Germinal center (tissue), 1 donor: ENCODE measurements around the gene RPS6KB2.
"Not testable (repeated sequence)": the region's sequence is repeated elsewhere in the genome, so short reads cannot be mapped to it uniquely, and the experiment has no call there.

Experiments used
- DNase-seq: peaks from one replicate; pipeline ENCODE4 v3.0.0; 2012; ENCODE audit warnings: mixed read lengths, low spot score

RPS6KB2 gene

GRCh38 chr11:67466962-67467771 lies 38.9 kb downstream of the RPS6KB2 start:
- no peak for DNase-seq

- DNase-seq, result no peak
Measured at GRCh38 chr11:67468056-67468455, 39.8 kb downstream of the RPS6KB2 start.

- no peak for DNase-seq
Measured at GRCh38 chr11:67468456-67468758, 40.1 kb downstream of the RPS6KB2 start.

GRCh38 chr11:67468759-67469507 lies 40.6 kb downstream of the RPS6KB2 start, which contains the start of gene TMEM134:
TMEM134 (minus strand) TSS chr11:67469251; CDS start chr11:67469192, 59 bp downstream.
- peak; percentile 91 for DNase-seq

DNA sequence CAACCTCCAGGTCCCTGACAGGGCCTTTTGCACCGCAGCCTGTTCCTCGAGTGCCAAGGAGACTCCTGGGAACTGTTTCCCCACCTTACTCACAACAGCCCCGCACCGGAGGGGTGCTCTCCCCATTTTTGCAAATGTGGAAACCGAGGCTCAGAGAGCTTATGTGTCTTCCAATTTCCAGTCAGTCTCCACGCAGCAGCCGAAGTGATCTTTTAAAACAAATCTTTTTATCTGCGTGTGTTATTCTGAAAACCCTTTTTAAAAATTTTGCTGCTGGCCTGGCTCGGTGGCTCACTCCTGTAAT lies 41.2 kb downstream of the RPS6KB2 start:
- no peak for DNase-seq

DNA sequence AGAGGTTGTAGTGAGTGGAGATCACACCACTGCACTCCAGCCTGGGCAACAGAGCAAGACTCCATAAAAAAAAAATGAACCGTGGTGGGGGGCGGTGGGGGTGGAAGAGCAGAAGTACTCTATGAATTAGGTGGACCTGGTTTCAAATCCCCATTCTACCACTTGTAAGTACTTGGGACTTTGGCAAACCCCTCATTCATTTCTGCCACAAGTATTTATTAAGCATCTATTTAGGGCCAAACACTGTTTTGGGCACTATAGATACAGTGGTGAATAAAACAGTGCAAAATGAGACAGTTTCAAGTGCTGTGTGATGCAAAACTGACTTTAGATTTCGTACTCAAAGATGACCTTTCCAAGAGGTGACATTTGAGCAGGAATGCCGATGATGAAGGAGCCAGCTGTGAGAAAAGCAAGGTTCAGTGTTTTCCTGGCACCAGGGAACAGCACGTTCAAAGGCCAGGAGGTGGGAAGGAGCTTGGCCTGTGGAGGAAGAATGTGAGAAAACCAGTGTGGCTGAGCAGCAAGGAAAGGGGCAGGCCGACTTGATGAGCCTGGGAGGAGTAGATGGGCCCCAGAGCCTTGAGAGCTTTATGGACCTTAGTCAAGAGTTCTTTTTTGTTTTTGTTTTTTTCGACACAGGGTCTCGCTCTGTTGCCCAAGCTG lies 42.2 kb downstream of the RPS6KB2 start:
- DNase-seq, result no peak

DNA sequence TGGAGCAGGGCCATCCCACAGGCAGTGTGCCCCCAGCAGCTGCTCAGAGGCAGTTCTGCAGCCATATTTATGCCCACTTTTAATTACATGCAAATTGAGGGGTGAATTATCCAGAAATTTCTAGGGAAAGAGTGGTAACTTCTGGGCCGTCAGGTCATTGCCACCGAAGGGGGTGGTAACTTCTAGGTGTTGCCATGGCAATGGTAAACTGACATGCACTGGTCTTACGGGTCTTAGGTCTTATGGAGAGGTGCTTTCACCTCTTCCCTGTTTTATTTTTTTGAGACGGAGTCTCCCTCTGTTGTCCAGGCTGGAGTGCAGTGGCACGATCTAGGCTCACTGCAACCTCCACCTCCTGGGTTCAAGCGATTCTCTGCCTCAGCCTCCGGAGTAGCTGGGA lies 44.6 kb downstream of the RPS6KB2 start:
- no peak for DNase-seq

DNA sequence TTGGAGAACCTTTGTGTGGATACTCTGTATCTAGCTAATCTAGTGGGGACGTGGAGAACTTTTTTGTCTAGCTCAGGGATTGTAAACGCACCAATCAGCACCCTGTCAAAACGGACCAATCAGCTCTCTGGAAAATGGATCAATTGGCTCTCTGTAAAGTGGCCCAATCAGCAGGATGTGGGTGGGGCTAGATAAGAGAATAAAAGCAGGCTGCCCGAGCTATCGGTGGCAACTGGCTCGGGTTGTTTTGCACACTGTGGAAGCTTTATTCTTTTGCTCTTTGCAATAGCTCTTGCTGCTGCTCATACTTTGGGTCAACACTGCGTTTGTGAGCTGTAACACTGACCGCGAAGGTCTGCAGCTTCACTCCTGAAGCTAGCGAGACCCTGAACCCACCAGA lies 48.4 kb downstream of the RPS6KB2 start:
- not testable (repeated sequence) for DNase-seq

DNA sequence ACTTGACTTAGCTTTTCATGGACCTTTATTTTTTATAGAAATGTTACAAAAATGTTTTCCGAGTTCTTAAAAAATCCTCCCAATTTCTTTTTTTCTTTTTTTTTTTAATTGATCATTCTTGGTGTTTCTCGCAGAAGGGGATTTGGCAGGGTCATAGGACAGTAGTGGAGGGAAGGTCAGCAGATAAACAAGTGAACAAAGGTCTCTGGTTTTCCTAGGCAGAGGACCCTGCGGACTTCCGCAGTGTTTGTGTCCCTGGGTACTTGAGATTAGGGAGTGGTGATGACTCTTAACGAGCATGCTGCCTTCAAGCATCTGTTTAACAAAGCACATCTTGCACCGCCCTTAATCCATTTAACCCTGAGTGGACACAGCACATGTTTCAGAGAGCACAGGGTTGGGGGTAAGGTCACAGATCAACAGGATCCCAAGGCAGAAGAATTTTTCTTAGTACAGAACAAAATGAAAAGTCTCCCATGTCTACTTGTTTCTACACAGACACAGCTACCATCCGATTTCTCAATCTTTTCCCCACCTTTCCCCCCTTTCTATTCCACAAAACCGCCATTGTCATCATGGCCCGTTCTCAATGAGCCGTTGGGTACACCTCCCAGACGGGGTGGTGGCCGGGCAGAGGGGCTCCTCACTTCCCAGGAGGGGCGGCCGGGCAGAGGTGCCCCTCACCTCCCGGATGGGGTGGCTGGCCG lies 49.2 kb downstream of the RPS6KB2 start:
- not testable (repeated sequence) for DNase-seq

- no peak for DNase-seq
Measured at GRCh38 chr11:67482275-67482826, 54.1 kb downstream of the RPS6KB2 start.

- DNase-seq, result peak; percentile 96
Measured at GRCh38 chr11:67482827-67483798, 54.8 kb downstream of the RPS6KB2 start, which contains the start of gene AIP. AIP (plus strand) TSS chr11:67483026; CDS start chr11:67483159, 133 bp downstream.

GRCh38 chr11:67483831-67484665 lies 55.8 kb downstream of the RPS6KB2 start:
- peak; percentile 31 for DNase-seq

DNA sequence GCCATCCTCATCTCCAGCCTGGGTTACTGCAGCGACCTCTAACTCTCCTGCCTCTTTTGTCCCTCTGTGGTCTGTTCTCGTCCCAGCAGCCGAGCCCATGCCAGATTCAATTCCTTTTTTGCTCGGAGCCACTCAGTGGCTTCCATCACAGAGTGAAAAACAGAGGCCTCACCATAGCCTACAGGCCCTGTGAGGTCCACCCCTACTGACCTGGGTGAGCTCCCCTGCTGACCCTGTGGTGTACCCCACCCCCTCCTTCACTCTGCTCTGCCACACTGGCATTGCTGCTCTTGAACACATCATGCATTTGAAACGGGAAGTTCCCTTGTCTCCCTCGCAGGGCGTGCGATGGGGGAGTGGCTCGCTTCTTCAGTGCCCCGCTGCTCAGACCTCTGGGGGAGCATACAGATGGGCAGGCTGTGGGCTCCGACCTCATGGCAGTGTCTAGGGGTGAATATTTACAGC lies 56.6 kb downstream of the RPS6KB2 start:
- peak; percentile 59 for DNase-seq
